ENCODE data around the gene SORCS2.

- TF ChIP-seq CTCF (IDR thresholded peaks at IDR 0.05; ENCODE audit: low read depth, low read length) (no peak), MAX (IDR thresholded peaks at IDR 0.05; ENCODE audit: low read depth, low read length) (no peak), MYC (IDR thresholded peaks at IDR 0.05; ENCODE audit: low read depth, low read length) (no peak), POLR2A (IDR thresholded peaks at IDR 0.05; ENCODE audit: extremely low read depth, insufficient read length) (no peak)
Measured at GRCh38 chr4:7303561-7303960, 111.2 kb downstream of the SORCS2 start.
